ENCODE data around the gene TRPV4.

TRPV4 gene

DNA sequence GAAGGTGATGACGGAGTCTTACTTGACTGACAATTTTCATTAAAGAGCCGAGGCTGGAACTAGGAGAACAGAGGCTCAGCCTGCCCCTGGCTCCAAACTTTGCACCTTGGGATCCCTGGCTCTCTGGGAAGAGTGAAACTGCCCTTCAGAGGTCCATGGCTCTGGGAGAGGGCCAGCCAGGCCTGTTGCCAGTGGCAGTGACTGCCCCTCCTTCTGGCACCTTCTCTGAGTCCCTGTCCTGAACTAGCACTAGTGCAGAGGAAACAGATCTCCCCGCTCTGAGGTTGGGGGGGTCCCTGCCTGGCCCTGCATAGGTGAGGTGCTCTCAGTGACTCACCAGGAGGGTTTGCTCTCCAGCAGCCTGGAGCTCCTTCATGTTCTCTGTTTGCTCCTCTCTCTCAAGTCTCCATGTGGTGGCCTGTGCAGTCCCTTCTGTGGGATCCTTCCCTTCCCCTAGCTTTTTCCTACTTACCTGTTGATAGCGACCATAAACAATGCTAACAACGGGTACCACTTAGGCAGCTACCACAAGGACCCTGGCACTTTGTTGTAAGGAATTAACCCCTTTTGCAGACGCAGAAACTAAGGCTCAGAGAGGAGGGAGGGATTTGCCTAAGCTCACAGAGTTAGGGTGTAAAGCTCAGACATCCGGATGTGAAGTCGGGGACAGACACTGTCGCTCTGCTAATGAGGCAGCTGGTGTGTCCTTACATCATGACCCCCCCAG lies 97.2 kb downstream of the TRPV4 start:
- no peak for DNase-seq (ENCODE audit: extremely low read depth, low read depth)
- TF ChIP-seq, protein P1, sequence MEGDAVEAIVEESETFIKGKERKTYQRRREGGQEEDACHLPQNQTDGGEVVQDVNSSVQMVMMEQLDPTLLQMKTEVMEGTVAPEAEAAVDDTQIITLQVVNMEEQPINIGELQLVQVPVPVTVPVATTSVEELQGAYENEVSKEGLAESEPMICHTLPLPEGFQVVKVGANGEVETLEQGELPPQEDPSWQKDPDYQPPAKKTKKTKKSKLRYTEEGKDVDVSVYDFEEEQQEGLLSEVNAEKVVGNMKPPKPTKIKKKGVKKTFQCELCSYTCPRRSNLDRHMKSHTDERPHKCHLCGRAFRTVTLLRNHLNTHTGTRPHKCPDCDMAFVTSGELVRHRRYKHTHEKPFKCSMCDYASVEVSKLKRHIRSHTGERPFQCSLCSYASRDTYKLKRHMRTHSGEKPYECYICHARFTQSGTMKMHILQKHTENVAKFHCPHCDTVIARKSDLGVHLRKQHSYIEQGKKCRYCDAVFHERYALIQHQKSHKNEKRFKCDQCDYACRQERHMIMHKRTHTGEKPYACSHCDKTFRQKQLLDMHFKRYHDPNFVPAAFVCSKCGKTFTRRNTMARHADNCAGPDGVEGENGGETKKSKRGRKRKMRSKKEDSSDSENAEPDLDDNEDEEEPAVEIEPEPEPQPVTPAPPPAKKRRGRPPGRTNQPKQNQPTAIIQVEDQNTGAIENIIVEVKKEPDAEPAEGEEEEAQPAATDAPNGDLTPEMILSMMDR (IDR thresholded peaks at IDR 0.05; ENCODE audit: low read depth, low read length) = no peak

DNA sequence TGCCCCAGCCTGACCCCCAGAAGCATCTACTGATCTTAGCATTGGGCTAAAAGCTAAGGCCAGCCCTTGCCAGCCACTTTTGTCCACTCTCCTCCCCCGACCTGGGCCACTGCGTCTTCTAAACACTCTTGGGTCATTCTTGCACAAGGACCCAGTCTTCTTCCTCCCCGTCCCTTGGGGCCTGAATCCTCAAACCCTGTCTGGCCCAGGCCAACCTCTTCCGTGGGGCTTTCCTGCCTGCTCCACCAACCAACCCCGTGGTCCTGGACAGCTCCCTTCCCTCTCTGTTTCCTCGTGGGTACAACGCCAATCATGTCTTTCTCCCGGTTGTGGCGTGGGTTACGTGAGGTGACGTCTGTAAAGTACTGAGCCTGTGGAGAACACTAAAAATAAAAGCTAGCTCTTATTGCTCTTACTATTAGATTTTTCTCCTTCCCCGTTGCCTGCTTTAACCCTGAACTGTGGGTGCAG lies 98.1 kb downstream of the TRPV4 start:
- TF ChIP-seq, protein P1 (IDR thresholded peaks at IDR 0.05; ENCODE audit: low read depth, low read length) = no peak
- no peak for DNase-seq (ENCODE audit: extremely low read depth, low read depth)

DNA sequence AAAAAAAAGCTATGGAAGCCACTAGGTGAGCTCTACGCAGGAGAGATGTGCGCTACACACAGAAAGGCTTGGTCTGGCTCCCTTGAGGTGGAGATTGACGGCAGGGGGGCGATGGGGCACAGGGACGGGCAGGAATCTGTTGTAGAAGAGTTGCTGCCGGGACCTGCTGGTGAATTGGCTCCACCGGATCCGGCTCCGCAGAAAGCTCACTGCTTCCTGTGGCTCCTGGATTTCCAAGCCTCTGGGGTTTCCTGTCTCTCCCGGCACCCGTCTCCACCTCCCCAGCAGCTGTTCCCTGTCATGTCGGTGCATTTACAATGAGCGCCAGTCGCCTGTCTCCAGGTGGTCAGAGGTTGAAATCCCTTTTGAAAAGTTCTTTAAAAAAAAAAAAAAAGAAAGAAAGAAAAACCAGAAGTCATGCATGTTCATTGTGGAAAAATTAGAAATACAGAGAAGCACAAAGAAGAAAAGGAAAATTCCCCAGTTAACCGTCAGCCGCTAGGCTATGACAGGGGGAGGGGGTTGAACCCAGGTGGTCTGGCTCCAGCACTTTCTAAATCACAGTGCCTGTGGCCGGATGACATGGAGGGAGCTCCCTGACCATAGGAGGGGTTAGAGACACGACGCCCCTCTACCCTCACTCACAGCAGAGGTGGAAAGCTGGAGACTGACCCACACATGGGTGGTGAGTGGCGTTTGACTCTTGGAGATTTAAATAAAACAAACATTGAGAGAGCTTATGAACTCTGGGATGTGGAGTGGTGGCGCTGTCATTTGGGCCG lies 98.8 kb downstream of the TRPV4 start:
- no peak for DNase-seq (ENCODE audit: extremely low read depth, low read depth)
- TF ChIP-seq, protein P1 (IDR thresholded peaks at IDR 0.05; ENCODE audit: low read depth, low read length) = no peak

Measured in AG09319 (cell line).